HEK293 (cell line): ENCODE data around the gene MGMT.

Experiments
- CTCF ChIA-PET: fragments of 350-600 bp; formaldehyde crosslinking; extraction: SDS; loops from one replicate; lab custom pipeline; 2021; ENCODE audit warnings: antibody characterized with exemption; lab: Yijun Ruan, JAX
- POLR2A ChIA-PET: fragments of 300-600 bp; formaldehyde crosslinking; extraction: SDS; loops from one replicate; lab custom pipeline; 2020; ENCODE audit warnings: antibody characterized with exemption, inconsistent platforms; lab: Yijun Ruan, JAX
- H3K27ac ChIP-seq: fragments of 200-500 bp; sonication (Bioruptor generic); 2 replicates; pipeline ENCODE4 v1.5.1; 2014; ENCODE audit warnings: low read depth, low read length, control low read depth, inconsistent platforms; ENCODE audit errors: extremely low read depth
- H3K36me3 ChIP-seq, 2 experiments: fragments of 200-500 bp in 1 of 2; sonication (Bioruptor generic) in 1 of 2; 1 replicate in 1 of 2; 2 replicates in 1 of 2; pipeline ENCODE4 v1.5.1; 2014 to 2017; ENCODE audit warnings: inconsistent platforms in 2 of 2, low read length in 2 of 2; ENCODE audit not compliant: control insufficient read depth in 2 of 2, insufficient read depth in 1 of 2
- H3K4me1 ChIP-seq: fragments of 200-500 bp; sonication (Bioruptor generic); 2 replicates; pipeline ENCODE4 v1.5.1; 2014; ENCODE audit warnings: mild to moderate bottlenecking, low read length, inconsistent platforms; ENCODE audit not compliant: control insufficient read depth, insufficient read depth
- H3K4me3 ChIP-seq: 2 replicates; pipeline ENCODE4 v1.5.1; 2011; ENCODE audit warnings: low read depth, mild to moderate bottlenecking, control low read depth, low read length, moderate library complexity
- H3K9me3 ChIP-seq: fragments of 200-500 bp; sonication (Bioruptor generic); 2 replicates; pipeline ENCODE4 v1.5.1; 2014; ENCODE audit warnings: low read depth, low read length, inconsistent platforms; ENCODE audit not compliant: control insufficient read depth, insufficient read depth
- BCL11B ChIP-seq: fragments of 450-650 bp; formaldehyde crosslinking; IDR thresholded peaks from 2 replicates; pipeline ENCODE4 v1.5.1; 2016; ENCODE audit warnings: low read depth, missing biosample characterization, missing genetic modification characterization
- EGR2 ChIP-seq: fragments of 450-650 bp; formaldehyde crosslinking; IDR thresholded peaks from 2 replicates; pipeline ENCODE4 v1.5.1; 2016; ENCODE audit warnings: low read depth, missing biosample characterization, missing genetic modification characterization
- INSM2 ChIP-seq: fragments of 450-650 bp; formaldehyde crosslinking; IDR thresholded peaks from 2 replicates; pipeline ENCODE4 v1.5.1; 2016; ENCODE audit warnings: missing biosample characterization, missing genetic modification characterization
- SP7 ChIP-seq: fragments of 450-650 bp; formaldehyde crosslinking; IDR thresholded peaks from 2 replicates; pipeline ENCODE4 v1.5.1; 2016; ENCODE audit warnings: missing biosample characterization, missing genetic modification characterization
- TRIM28 ChIP-seq: IDR thresholded peaks from 2 replicates; pipeline ENCODE4 v1.6.1; 2011; ENCODE audit warnings: low read length, control low read depth, borderline replicate concordance
- YY2 ChIP-seq: fragments of 450-650 bp; formaldehyde crosslinking; IDR thresholded peaks from 2 replicates; pipeline ENCODE4 v1.5.1; 2016; ENCODE audit warnings: missing biosample characterization, missing genetic modification characterization
- ZBTB44 ChIP-seq: fragments of 450-650 bp; IDR thresholded peaks from 2 replicates; pipeline ENCODE4 v1.5.1; 2018; ENCODE audit warnings: missing biosample characterization, mild to moderate bottlenecking, missing genetic modification characterization
- ZBTB49 ChIP-seq: fragments of 450-650 bp; formaldehyde crosslinking; IDR thresholded peaks from 2 replicates; pipeline ENCODE4 v1.5.1; 2016; ENCODE audit warnings: missing biosample characterization, missing genetic modification characterization, low read depth
- ZNF132 ChIP-seq: fragments of 450-650 bp; formaldehyde crosslinking; IDR thresholded peaks from 2 replicates; pipeline ENCODE4 v1.5.1; 2017; ENCODE audit warnings: missing biosample characterization, missing genetic modification characterization, borderline replicate concordance
- ZNF335 ChIP-seq: fragments of 450-650 bp; formaldehyde crosslinking; conservative IDR thresholded peaks from 2 replicates; pipeline ENCODE4 v1.5.1; 2016; ENCODE audit warnings: missing biosample characterization, missing genetic modification characterization
- ZNF362 ChIP-seq: fragments of 450-650 bp; formaldehyde crosslinking; IDR thresholded peaks from 2 replicates; pipeline ENCODE4 v1.5.1; 2016; ENCODE audit warnings: missing biosample characterization, missing genetic modification characterization
- ZNF366 ChIP-seq: fragments of 450-650 bp; formaldehyde crosslinking; conservative IDR thresholded peaks from 2 replicates; pipeline ENCODE4 v1.5.1; 2016; ENCODE audit warnings: missing biosample characterization, missing genetic modification characterization
- ZNF416 ChIP-seq: fragments of 450-650 bp; formaldehyde crosslinking; IDR thresholded peaks from 2 replicates; pipeline ENCODE4 v1.5.1; 2016; ENCODE audit warnings: missing biosample characterization, missing genetic modification characterization
- ZNF423 ChIP-seq: fragments of 450-650 bp; formaldehyde crosslinking; IDR thresholded peaks from 2 replicates; pipeline ENCODE4 v1.5.1; 2016; ENCODE audit warnings: missing biosample characterization, missing genetic modification characterization
- ZNF449 ChIP-seq: fragments of 450-650 bp; formaldehyde crosslinking; IDR thresholded peaks from 2 replicates; pipeline ENCODE4 v1.5.1; 2017; ENCODE audit warnings: missing biosample characterization, mild to moderate bottlenecking, missing genetic modification characterization, moderate library complexity
- ZNF549 ChIP-seq: fragments of 450-650 bp; IDR thresholded peaks from 2 replicates; pipeline ENCODE4 v1.5.1; 2018; ENCODE audit warnings: missing biosample characterization, missing genetic modification characterization, mild to moderate bottlenecking, inconsistent platforms, moderate library complexity
- ZNF561 ChIP-seq: fragments of 450-650 bp; IDR thresholded peaks from 2 replicates; pipeline ENCODE4 v1.5.1; 2018; ENCODE audit warnings: missing biosample characterization, missing genetic modification characterization, borderline replicate concordance
- ZNF571 ChIP-seq: fragments of 450-650 bp; formaldehyde crosslinking; IDR thresholded peaks from 2 replicates; pipeline ENCODE4 v1.5.0; 2017; ENCODE audit warnings: missing biosample characterization, missing genetic modification characterization
- ZNF626 ChIP-seq: fragments of 450-650 bp; sonication (Bioruptor Pico); formaldehyde crosslinking; IDR thresholded peaks from 2 replicates; pipeline ENCODE4 v1.5.1; 2018; ENCODE audit warnings: missing biosample characterization, missing genetic modification characterization, inconsistent platforms
- ZNF654 ChIP-seq: fragments of 450-650 bp; formaldehyde crosslinking; IDR thresholded peaks from 2 replicates; pipeline ENCODE4 v1.5.1; 2016; ENCODE audit warnings: low read depth, missing biosample characterization, missing genetic modification characterization
- ZNF677 ChIP-seq: fragments of 450-650 bp; IDR thresholded peaks from 2 replicates; pipeline ENCODE4 v1.5.0; 2018; ENCODE audit warnings: missing biosample characterization, mild to moderate bottlenecking, missing genetic modification characterization, moderate library complexity

Gene MGMT

GRCh38 chr10:129507216-129507889, 40.3 kb downstream of the MGMT start:
- TF ChIP-seq ZNF416 (no peak), EGR2 (tag by site-specific recombination) (peak; percentile 27; the same call in 1 of the 2 replicates)
- Histone ChIP-seq H3K9me3 (no peaks in the 10 kb centered on the region), H3K36me3 (no peaks in the 10 kb centered on the region), H3K4me3 (no peak overlapping the region), H3K4me1 (peaks cover 5% of the 10 kb centered on the region; the same call in 1 of the 2 replicates), H3K27ac (no peak overlapping the region)
- POLR2A ChIA-PET = no interaction called here
- CTCF ChIA-PET = no interaction called here

GRCh38 chr10:129509155-129509554, 42.1 kb downstream of the MGMT start:
- H3K9me3 ChIP-seq = no peaks in the 10 kb centered on the region
- H3K4me1 ChIP-seq = no peaks in the 10 kb centered on the region
- POLR2A ChIA-PET = no interaction called here
- no peaks in the 10 kb centered on the region for H3K36me3 ChIP-seq
- no peak overlapping the region for H3K4me3 ChIP-seq
- no peak overlapping the region for H3K27ac ChIP-seq
- CTCF ChIA-PET = interaction anchor here (0.6 to 0.9 kb wide), 2 partner anchors 40 to 478 kb away, joined by 3 to 5 read pairs; no protein-coding TSS in a partner anchor
- peak; percentile 47; the same call in 1 of the 2 replicates for TF ChIP-seq ZNF449 (tag by site-specific recombination)
- TF ChIP-seq YY2 = no peak

GRCh38 chr10:129509835-129510234, 42.8 kb downstream of the MGMT start:
- TF ChIP-seq ZNF423 (tag by site-specific recombination) (no peak), ZNF132 (tag by site-specific recombination) (no peak), ZBTB49 (no peak), SP7 (tag by site-specific recombination) (no peak), ZNF549 (no peak), BCL11B (no peak), ZNF677 (tag by site-specific recombination) (no peak), ZBTB44 (tag by site-specific recombination) (no peak), ZNF362 (no peak), ZNF335 (tag by site-specific recombination) (no peak), TRIM28 (no peak), ZNF626 (tag by site-specific recombination) (no peak), ZNF571 (no peak), INSM2 (tag by site-specific recombination) (no peak), ZNF561 (no peak), ZNF654 (no peak), ZNF366 (tag by site-specific recombination) (no peak)
- Histone ChIP-seq H3K9me3 (no peaks in the 10 kb centered on the region), H3K27ac (no peak overlapping the region), H3K4me3 (no peak overlapping the region), H3K4me1 (no peaks in the 10 kb centered on the region), H3K36me3 (no peaks in the 10 kb centered on the region)
- ChIA-PET POLR2A (no interaction called here), CTCF (interaction anchor here (0.9 kb wide), 1 partner anchor 41 kb away, joined by 5 read pairs; no protein-coding TSS in a partner anchor)
